Large intestine (tissue), 3 donors: ENCODE data around the gene ATXN2L. TPM values are rescaled to one million over a fixed set of nuclear protein-coding genes. Genes with fewer than 3 reads are reported as not detected.

Source experiments
- DNase-seq, 2 donors: peaks; one replicate each; pipeline versions ENCODE4 v3.0.0 to v3.0.0-alpha.2; 2013
- H3K27ac ChIP-seq: one replicate; pipeline ENCODE4 v1.5.1; 2013; ENCODE audit warnings: low read length
- H3K27me3 ChIP-seq: 2 replicates; pipeline ENCODE4 v1.6.1; 2013; ENCODE audit warnings: low read length; ENCODE audit not compliant: control insufficient read depth, insufficient read depth
- H3K36me3 ChIP-seq: 2 replicates; pipeline ENCODE4 v1.6.1; 2013; ENCODE audit warnings: low read length; ENCODE audit not compliant: control insufficient read depth, insufficient read depth
- H3K4me1 ChIP-seq: one replicate; pipeline ENCODE4 v1.6.1; 2013; ENCODE audit warnings: low read length; ENCODE audit not compliant: control insufficient read depth, insufficient read depth
- H3K4me3 ChIP-seq: one replicate; pipeline ENCODE4 v1.5.1; 2013; ENCODE audit warnings: low read length
- H3K9me3 ChIP-seq: one replicate; pipeline ENCODE4 v1.6.1; 2013; ENCODE audit warnings: mild to moderate bottlenecking, low read depth, low read length, moderate library complexity; ENCODE audit not compliant: control insufficient read depth
- WGBS: methylation state at CpG from one replicate; pipeline ENCODE4 v1.1.5; 2013; ENCODE audit warnings: low lambda C conversion rate; ENCODE audit not compliant: insufficient coverage; 5-methylcytosine and 5-hydroxymethylcytosine counted together
- polyA plus RNA-seq: library from polyadenylated mRNA; unstranded; fragments of 120-200 nt; gene quantifications from one replicate; pipeline ENCODE4 v1.2.1, GENCODE V29; 2013

The ATXN2L gene
- polyA plus RNA-seq, 1 donor, result 130 TPM

DNA sequence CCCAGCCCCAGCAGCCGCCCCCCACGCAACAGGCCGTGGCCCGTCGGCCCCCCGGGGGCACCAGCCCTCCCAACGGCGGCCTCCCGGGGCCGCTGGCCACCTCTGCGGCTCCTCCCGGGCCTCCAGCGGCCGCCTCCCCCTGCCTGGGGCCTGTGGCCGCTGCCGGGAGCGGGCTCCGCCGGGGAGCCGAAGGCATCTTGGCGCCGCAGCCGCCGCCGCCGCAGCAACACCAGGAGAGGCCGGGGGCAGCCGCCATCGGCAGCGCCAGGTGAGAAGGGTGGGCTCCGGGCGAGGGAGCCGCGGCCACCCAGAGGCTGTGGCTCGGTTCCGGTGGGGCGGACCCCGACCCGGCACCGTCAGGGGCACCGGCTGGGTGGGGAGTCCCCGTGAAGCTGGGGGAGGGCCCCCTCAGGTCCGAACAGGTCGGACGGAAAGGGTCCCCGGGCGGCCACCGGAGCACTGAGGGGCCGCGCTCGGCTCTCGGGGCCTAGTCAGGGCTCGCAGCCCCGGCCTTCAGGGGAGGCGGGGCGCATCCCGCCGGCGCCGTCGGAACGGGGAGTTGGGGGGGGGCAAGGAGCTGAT lies 583 bp downstream of the ATXN2L start:
- DNase-seq, result no peak
- no CpG with 5 or more reads among the region's 62 CpGs for WGBS
- Histone ChIP-seq H3K27ac (peak overlapping the region; percentile 79), H3K36me3 (peaks cover 35% of the 10 kb centered on the region), H3K4me1 (peaks cover 16% of the 10 kb centered on the region), H3K4me3 (peak overlapping the region; percentile 52), H3K27me3 (no peaks in the 10 kb centered on the region), H3K9me3 (peaks cover 7% of the 10 kb centered on the region)

DNA sequence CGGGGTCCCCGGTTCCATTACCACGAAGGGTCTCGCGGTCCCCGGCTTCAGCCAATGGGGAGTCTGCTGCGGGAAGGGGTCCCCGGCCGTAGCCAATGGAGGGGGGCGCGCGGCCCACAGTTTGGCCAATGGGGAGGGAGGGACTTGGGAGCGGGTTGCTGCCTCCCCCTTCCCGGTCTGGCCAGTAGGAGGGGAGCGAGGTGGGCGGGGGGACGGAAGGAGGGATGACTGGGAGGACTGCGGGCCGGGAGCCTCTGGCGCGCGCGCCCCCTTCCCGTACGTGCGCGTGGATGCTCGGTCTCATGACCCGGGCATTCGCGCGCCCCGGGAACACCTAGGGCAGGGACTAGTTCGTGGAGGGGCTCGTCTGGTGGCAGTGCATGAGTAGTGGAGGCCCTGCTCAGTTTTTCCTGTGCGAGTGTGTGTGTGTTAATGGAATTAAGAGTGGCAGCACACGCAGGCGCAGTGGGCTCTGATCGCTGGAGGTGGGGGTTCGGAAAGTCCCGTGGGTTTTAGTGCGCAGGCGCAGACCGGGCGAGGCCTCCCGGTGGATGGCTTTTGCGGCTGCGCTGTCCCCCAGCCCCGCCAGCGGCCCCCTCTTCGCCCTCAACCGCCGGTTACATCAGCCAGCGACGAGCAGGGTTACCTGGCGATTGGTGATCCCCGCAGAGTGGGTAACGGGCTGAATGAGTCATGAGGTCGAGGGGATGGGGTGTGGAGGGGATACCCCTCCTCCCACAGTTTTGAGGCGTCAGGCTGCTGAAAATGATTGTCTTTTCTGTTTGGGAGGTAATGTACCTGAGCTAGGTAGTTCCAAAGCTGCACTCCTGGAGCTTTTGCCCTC lies 1.3 kb downstream of the ATXN2L start:
- peak; percentile 97 to 99 for DNase-seq
- no peaks in the 10 kb centered on the region for H3K27me3 ChIP-seq
- H3K4me3 ChIP-seq, result peak overlapping the region; percentile 52
- H3K36me3 ChIP-seq, result peaks cover 39% of the 10 kb centered on the region
- H3K9me3 ChIP-seq, result peaks cover 7% of the 10 kb centered on the region
- no CpG with 5 or more reads among the region's 60 CpGs for WGBS
- peaks cover 16% of the 10 kb centered on the region for H3K4me1 ChIP-seq
- H3K27ac ChIP-seq, result peak overlapping the region; percentile 79

DNA sequence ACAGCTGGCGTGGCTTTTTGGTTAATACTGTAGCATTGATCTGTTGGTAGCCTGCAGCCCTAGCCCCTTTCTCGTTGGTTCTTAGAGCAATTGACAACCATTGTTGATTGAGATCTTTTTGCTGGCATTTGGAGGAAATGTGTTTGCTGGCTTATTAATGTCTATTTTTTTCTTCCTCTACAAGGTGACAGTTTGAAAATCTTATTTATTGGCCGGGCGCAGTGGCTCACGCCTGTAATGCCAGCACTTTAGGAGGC lies 1.8 kb downstream of the ATXN2L start:
- H3K9me3 ChIP-seq, result peaks cover 7% of the 10 kb centered on the region
- no peaks in the 10 kb centered on the region for H3K27me3 ChIP-seq
- WGBS, result no CpG with 5 or more reads among the region's 5 CpGs
- peak overlapping the region; percentile 52 for H3K4me3 ChIP-seq
- H3K27ac ChIP-seq, result peak overlapping the region; percentile 79
- peaks cover 16% of the 10 kb centered on the region for H3K4me1 ChIP-seq
- H3K36me3 ChIP-seq, result peaks cover 44% of the 10 kb centered on the region
- DNase-seq, result no peak

DNA sequence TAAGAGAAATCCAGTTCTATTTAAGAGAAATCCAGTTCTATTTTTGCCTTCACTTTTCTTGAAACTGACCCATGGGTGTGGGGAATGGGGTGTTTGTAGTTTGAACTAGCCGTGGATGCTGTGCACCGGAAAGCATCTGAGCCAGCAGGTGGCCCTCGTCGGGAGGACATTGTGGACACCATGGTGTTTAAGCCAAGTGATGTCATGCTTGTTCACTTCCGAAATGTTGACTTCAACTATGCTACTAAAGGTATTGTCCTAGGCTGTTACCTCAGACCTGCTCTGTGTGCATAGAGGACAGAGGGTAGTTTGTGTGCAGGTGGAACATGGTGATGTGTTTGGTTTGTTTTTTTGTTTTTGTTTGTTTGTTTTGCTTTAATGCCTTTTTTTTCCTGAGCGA lies 3.3 kb downstream of the ATXN2L start:
- DNase-seq, result no peak
- Histone ChIP-seq H3K36me3 (peaks cover 57% of the 10 kb centered on the region), H3K4me1 (peaks cover 16% of the 10 kb centered on the region), H3K27ac (no peak overlapping the region), H3K9me3 (peaks cover 3% of the 10 kb centered on the region), H3K4me3 (no peak overlapping the region), H3K27me3 (no peaks in the 10 kb centered on the region)
- WGBS, result 100% methylated on average over 1 of the region's 6 CpGs

DNA sequence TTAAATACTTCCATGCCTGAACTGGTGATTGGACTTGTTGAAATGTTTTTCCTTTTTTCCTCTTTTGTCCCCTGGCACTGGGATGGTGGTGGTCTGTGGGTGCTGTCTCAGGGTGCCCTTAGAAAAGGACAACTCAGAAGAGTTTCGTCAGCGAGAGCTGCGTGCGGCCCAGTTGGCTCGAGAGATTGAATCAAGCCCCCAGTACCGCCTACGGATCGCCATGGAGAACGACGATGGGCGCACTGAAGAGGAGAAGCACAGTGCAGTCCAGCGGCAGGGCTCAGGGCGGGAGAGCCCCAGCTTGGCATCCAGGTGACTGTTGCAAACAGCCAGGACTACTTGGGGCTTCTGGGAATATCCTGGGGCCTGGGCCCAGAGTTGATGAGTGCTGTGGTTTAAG lies 6.9 kb downstream of the ATXN2L start:
- 100% methylated on average over 1 of the region's 13 CpGs for WGBS
- no peak overlapping the region for H3K4me3 ChIP-seq
- H3K36me3 ChIP-seq, result peaks cover 93% of the 10 kb centered on the region
- no peaks in the 10 kb centered on the region for H3K27me3 ChIP-seq
- H3K9me3 ChIP-seq, result no peaks in the 10 kb centered on the region
- H3K27ac ChIP-seq, result no peak overlapping the region
- no peak for DNase-seq
- peaks cover 11% of the 10 kb centered on the region for H3K4me1 ChIP-seq

DNA sequence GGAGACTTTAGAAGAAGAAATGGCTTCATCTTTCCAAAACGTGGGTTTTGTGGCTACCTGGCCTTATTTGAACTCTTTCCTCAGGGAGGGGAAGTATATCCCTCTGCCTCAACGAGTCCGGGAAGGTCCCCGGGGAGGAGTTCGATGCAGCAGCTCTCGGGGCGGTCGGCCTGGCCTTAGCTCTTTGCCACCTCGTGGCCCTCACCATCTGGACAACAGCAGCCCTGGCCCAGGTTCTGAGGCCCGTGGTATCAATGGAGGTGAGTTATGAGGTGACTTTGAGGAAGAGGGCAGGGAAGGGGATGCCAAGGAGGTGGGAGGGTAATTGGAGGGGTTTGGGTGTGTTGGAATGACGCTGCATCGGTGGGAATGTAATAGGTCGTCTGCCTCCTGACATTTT lies 7.7 kb downstream of the ATXN2L start:
- DNase-seq, result no peak
- Histone ChIP-seq H3K9me3 (no peaks in the 10 kb centered on the region), H3K27ac (no peak overlapping the region), H3K27me3 (no peaks in the 10 kb centered on the region), H3K4me1 (peaks cover 5% of the 10 kb centered on the region), H3K4me3 (no peak overlapping the region), H3K36me3 (peaks cover 96% of the 10 kb centered on the region)
- WGBS, result no CpG with 5 or more reads among the region's 13 CpGs

DNA sequence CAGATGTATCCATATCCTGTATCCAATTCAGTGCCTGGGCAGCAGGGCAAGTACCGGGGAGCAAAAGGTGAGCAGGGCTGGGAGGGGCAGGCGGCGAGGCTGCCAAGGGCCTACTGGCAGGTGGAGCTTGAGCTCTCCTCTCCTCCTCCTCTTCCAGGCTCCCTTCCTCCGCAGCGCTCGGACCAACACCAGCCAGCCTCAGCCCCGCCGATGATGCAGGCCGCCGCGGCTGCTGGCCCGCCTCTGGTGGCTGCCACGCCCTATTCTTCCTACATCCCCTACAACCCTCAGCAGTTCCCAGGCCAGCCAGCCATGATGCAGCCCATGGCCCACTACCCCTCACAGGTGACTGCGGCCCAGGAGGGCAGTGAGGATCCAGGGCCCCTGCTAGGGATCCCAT lies 11.6 kb downstream of the ATXN2L start:
- Histone ChIP-seq H3K27ac (no peak overlapping the region), H3K4me1 (no peaks in the 10 kb centered on the region), H3K9me3 (no peaks in the 10 kb centered on the region), H3K27me3 (no peaks in the 10 kb centered on the region), H3K36me3 (peaks cover 87% of the 10 kb centered on the region), H3K4me3 (no peak overlapping the region)
- WGBS, result no CpG with 5 or more reads among the region's 14 CpGs
- DNase-seq, result no peak

DNA sequence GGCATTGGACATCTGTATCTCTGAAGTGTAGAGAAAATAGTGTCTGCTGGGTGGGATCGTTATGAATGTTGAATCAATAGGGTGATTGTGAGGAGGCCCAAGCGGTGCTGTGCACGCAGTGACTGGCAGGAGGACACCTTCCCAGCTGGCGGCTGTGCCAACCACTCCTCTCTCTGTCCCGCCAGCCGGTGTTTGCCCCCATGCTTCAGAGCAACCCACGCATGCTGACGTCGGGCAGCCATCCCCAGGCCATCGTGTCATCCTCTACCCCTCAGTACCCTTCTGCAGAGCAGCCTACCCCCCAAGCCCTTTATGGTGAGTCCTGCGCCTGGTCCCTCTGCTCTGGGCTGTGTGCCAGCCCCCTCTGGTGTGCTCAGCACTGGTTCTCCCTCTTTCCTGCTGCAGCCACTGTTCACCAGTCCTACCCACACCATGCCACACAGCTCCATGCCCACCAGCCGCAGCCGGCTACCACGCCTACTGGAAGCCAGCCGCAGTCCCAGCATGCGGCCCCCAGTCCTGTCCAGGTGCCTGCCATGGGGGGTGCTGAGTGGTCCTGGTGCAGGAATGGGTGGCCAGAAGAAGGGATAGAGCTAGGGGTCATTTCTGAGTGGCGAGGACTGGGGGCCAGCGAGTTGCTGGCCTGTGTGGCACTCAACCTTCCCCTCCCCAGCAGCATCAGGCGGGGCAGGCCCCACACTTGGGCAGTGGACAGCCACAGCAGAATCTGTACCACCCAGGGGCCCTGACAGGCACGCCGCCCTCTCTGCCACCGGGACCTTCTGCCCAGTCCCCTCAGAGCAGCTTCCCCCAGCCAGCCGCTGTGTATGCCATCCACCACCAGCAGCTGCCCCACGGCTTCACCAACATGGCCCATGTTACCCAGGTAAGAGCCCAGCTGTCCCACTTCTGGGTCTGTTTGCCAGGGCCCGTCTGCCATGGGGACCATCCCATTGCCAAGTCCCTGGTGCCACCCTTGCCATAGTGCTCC lies 12.4 kb downstream of the ATXN2L start:
- no CpG with 5 or more reads among the region's 25 CpGs for WGBS

DNA sequence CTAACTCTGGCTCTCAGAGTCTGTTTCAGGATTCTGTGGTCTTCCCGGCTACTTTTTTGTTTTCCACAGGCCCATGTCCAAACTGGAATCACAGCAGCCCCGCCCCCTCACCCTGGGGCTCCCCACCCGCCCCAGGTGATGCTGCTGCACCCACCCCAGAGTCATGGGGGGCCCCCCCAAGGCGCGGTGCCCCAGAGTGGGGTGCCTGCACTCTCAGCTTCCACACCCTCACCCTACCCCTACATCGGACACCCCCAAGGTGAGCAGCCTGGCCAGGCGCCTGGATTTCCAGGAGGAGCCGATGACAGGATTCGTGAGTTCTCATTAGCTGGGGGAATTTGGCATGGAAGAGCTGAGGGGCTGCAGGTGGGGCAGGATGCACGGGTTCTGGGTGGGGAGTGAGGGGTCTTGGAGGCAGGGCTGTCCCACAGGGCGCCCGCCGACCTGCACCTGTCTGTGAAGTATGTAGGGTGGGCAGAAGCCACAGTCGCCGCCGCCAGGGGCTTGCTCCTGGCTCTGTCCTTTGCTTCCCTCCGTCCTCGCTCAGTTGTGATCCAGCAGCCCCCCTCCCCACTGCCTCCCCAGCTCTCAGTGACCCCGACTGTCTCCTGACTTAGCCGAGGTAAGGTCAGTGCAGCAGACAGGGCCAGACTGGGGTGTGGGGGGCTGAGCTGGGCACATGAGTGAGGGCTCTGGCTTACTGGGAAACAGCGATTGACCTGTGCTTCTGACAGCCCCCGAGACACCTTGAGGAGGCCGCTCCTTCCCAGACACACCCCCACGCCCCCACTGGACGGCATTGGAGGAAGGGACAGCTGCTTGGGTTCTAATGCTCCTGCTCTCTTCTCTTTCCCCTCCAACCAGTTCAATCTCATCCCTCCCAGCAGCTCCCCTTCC lies 13.3 kb downstream of the ATXN2L start:
- no CpG with 5 or more reads among the region's 25 CpGs for WGBS
- no peaks in the 10 kb centered on the region for H3K27me3 ChIP-seq
- no peak overlapping the region for H3K4me3 ChIP-seq
- H3K27ac ChIP-seq, result no peak overlapping the region
- H3K9me3 ChIP-seq, result no peaks in the 10 kb centered on the region
- no peak for DNase-seq
- H3K36me3 ChIP-seq, result peaks cover 69% of the 10 kb centered on the region
- H3K4me1 ChIP-seq, result no peaks in the 10 kb centered on the region

More for the DNA sequence above, 12.4 kb downstream of the ATXN2L start:
- Histone ChIP-seq H3K4me1 (no peaks in the 10 kb centered on the region), H3K36me3 (peaks cover 79% of the 10 kb centered on the region), H3K9me3 (no peaks in the 10 kb centered on the region), H3K27me3 (no peaks in the 10 kb centered on the region), H3K27ac (no peak overlapping the region), H3K4me3 (no peak overlapping the region)
- no peak for DNase-seq

DNA sequence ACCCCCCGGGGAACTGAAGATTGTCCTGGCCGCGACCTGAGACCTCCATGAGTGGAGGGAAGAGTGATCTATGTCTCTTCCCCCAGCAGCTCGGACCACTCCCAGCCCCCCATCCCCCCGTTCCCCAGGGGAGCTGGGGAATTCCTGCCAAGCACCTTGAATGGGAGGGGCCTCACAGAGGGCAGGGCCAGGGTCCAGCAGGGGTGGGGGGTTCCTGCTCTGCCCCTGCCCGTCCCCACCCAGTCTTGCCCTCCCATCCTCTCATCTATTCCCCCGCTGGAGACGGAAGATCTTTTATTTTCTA lies 13.9 kb downstream of the ATXN2L start:
- peaks cover 63% of the 10 kb centered on the region for H3K36me3 ChIP-seq

More for the DNA sequence above, 13.9 kb downstream of the ATXN2L start:
- H3K4me1 ChIP-seq, result no peaks in the 10 kb centered on the region
- no peaks in the 10 kb centered on the region for H3K27me3 ChIP-seq
- no peak for DNase-seq
- no peak overlapping the region for H3K27ac ChIP-seq
- no peak overlapping the region for H3K4me3 ChIP-seq
- no CpG with 5 or more reads among the region's 8 CpGs for WGBS
- H3K9me3 ChIP-seq, result no peaks in the 10 kb centered on the region
